HG03060 (cell line): Measurements from ENCODE around the gene NPM3.

ENCODE experiments used
- ATAC-seq: cut with Tn5 transposase; IDR thresholded peaks from one replicate; pipeline ENCODE4 v1.9.1; 2021; ENCODE audit warnings: low read depth, moderate number of reproducible peaks; ENCODE audit not compliant: unreplicated experiment

The NPM3 gene

DNA sequence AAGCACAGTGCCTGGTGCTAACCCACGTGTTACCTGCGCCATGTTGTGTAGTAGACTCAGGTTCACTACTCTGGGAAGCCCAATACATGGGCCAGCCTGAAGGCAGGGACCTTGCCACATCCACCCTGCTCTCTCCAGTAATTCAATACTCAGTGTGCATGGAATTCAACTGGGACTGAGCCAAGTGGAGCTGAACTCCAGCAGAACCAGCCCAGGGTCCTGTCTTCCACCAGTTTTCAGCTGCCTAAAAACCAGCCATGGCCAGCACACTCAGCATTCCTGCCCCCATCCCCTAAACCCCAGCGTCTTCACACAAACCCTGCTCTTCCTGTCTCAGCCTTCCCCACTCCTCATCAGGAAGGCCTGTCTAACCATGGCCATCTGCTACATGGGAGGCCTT lies 22.7 kb downstream of the NPM3 start:
- ATAC-seq = no peak

DNA sequence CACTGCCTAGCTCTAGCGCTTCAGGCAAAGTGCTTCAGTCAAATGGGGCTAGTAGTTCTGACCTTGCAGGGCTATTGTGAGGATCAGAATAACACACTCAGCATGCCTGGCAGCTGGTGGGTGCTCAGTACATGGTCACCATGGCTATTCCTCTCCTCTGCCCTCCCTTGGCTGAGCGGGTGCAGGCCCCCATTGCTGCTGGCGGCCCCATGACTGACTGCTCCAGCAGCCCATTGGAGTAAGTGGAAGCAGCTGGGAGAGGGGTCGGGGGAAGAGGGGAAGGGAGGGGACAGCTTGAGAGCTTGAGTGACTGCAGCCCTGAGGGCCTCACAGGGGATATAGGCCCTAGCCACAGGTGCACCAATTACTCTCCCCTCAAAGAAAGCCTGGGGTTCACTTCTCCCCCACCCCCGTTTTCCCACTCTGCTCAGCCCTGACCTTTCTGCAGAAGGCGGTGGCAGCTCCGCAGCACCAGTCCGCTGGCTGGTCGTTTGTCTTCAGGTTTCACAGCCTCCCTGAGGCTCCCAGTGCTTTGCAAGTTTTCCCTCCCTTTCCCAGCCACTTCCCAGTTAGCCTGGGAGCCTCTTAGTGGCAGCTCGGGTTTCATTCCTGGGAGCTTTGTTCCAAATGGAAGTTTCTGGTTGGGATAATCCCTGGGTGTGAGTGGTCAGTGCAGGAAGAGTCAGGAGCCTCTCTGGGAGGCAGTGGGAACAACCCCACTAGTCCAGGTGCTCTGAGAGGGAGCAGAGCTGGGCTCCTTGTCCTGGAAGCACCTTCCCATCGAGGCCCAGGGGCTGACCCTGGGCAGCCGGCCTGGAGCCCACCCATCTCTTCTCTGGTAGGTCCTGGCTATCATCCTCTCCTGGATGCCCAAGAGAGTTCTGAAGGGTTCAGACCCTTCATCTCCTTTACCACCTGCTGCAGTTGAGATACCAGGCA lies 23.7 kb downstream of the NPM3 start:
- no peak for ATAC-seq

DNA sequence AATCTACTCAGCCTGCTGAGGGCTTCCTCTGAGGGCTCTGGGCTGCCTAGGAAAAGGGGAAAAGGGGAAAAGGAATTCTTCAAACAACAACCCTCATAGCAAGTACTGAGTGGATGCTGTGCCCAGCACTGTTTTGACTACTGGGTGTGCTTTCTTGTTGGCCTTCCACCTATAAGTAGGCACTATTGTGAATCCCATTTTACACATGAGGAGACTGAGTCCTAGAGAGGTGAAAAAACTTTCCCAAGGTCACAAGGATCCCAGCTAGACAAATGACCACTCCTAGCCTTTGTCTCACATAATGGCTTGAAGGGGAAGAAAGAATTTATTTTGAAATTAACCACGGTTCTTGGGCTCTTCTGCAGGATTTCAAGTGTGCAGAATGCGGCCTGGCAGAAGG lies 24.4 kb downstream of the NPM3 start:
- ATAC-seq = no peak

DNA sequence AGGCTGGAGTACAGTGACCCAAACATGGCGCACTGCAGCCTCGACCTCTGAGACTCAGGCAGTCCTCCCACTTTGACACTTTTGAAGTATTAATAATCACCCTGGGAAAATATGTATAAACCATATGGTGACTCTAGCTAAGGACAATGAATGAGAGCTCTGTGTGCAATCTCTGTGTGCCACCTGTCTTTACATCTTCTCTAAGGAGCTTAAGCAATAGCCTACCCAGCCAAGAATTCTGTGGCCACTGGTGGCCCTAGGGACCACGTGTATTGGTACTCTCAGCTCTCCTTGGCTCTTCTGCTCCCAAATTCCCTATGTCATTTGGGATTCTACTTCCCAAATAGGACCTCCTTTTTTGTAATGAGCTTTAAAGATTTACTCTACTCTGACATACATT lies 31.0 kb downstream of the NPM3 start:
- ATAC-seq = no peak

DNA sequence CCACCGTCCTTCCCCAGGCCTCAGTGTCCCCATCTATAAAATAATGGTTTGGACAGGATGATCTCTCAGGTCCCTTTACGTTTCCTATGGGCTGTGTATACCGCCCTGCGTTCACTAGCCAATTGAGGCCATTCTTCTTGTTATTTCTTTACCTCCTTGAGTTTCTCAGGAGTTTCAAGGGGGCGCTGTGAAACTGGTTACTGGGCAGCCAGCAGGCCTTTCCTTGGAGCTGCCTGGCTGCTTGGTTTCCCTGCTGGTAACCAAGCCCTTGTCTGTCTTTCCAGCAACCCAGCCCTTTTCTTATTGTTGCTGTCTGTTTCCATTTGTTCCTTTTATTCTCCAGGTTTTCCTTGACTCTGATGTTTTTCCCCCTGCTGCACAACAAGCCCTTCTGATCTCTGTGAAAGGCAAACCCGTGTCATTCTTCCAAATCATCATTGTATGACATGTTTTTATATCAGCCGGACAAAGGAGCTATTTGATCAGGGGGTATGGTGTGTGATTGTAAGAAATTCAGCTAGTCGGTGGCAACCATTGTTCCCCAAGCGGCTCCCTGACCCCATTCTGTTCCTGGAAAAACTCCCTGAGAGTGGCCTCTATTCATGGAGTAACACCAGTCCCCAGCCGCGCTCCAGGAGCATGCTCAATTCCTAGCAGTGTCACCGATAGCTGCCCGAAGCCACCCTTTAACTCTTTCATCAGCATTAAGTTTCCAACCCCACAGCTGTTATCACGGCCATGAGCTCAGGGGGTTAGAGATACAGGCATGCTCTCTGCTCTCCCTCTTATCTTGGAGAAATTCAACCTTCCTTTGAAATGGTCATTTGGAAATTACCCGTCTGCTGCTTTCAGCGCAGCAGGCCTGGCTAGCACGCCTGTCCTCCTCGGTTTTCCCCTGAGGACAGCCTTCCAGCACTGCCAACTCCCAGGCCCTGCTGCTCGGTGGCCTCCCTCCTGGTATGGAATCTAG lies 33.9 kb downstream of the NPM3 start:
- ATAC-seq = no peak

DNA sequence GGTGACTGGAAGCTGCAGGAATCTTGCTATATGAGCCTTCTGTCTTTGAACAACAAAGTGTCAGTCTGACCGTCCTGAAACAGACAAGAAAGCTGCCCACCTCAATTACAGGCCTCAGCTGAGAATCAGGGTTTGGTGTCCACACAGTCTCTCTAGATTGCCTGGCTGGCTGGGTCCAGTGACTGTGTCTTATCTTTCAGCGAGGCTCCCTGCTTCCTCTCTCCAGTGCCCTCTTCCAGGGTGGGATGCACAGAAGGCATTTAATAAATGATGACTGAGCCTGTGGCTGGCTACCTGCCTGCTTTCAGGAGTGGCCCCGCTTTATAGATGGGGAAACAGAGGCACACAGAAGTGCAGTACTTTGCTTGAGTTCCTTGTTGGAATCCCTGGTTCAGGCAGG lies 34.8 kb downstream of the NPM3 start:
- ATAC-seq = no peak

DNA sequence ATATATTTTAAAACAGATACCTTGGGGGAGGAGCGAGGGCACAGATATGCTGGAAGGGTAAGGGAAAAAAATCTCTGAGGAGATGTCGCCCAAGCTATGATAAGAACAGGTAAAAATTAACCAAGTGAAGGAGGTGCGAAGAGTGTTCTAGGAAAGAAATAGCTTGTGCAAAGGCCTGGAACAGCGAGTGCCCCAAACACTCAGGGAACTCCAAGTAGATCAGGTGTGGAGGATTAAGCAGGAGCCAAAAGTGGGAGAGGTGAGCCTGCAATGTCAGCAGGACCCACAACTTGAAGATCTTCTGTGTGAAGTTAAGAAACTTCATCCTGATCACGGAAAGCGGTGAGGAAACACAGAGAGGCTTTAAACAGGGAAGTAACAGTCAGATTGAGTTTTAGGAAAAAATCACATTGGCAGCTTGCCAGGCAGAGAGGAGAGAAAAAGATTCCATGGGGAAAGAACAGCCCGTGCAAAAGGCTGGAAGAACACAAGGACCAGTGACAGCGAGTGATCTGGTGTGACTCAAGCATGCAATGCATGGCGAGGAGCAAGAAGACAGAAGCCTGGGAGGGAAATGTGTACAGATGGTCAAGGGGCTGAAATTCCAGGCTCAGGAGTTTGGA lies 38.1 kb downstream of the NPM3 start:
- no peak for ATAC-seq

DNA sequence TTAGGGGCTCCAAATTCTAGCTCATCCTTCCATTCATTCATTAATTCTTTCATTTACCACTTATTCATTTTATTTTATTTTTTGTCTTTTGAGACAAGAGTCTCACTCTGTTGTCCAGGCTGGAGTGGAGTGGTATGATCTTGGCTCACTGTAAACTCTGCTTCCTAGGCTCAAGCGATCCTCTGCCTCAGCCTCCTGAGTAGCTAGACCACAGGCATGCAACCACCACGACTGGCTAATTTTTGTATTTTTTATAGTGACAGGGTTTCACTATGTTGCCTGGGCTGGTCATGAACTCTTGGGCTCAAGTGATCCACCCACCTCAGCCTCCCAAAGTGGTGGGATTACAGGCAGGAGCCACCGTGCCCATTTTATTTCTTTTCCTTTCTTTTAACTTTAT lies 39.0 kb downstream of the NPM3 start:
- no peak for ATAC-seq

DNA sequence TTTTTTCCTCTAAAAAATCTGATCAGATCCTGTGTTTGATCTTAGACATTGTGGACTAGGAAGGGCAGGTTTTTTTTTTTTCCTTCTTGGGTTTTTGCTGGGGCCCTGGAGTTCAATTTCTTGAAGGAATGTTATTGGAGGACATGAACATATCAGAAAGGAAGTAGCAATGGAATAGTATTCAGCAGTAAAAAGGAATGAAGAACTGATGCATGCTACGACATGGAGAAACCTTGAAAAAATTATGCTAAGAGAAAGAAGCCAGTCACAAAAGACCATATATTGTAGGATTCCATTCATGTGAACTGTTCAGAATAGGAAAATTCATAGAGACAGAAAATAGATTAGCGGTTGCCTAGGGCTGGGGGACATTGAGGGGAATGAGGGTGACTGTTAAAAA lies 41.3 kb downstream of the NPM3 start:
- ATAC-seq = no peak

DNA sequence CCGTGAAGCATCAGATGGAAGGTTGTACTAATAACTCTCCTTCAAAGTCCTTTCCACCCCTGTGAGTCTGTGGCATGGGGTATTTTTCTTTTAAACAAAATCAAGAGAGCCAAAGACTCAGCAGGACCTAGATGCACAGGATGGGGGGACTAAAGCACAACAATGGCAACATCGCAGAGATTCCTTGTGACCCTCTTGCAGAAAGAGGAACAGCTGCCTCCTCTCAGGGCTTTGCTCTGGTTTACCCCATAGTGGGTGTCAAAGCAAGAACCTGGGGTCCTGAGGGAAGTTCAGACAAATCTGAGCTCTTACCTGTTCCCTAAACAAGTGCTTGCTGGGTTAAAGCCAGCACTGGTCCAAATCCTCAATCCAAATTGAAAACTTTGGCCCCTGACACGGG lies 46.6 kb downstream of the NPM3 start:
- ATAC-seq = no peak

DNA sequence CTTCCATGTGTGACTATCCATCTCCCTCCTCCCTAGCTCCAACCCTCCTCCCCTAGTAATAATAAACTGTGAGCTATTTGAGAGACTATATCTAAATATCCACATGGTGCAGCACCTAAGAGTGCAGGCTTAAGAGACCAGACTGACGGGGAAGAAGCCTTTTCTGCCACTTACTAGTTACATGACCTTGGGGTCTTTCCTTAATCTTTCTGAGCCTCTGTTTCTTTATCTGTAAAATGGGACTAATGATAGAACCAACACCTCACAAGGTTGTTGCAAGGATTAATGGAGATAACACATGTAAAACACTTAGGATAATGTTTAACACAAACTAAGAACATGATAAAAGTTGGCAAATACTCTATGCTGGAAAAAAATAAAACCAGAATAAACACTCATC lies 51.1 kb downstream of the NPM3 start:
- no peak for ATAC-seq
